Measurements from ENCODE around the gene CPSF3.
A peak's percentile ranks its signal among the peaks of the same experiment; 100 is the strongest.

Gene CPSF3

DNA sequence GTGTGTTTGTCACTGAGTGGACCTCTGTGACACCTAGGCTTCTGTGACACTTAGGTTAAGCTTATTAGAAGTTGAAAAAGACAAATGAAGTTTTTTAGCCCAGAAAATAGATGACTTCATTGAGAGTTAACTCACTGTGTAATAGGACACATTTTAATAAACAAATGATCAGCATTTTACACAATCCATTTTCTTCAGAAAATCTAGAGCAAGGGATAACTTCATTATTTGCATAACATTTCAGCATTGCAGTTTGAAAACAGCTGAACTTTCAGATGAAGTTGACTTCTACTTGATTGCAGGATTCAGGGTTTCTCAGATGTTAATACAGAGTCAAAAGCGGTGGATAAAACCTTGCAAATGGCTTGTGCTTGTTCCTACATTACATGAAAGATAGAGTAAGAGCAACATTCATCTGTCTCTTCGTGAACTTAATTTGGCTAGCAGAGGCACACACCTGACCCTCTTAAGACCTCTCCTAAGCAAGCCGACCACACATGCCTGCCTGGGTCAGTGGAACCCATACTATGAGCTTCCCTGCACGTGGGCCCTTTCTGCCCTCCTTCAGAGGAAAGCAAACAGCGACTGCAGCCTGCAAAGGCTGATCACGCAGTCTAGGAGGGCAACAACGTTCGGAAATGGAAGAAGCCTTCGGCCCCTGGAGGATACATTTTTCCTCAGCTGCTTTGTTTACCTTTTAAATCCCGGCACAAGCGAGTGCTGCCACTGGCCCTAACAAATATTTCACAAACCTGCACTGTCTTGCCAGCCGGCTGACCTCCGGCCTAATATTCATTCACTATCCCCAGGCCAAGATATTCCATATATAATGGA, 16.7 kb upstream of the CPSF3 start:
- Histone ChIP-seq H2BK5ac (ENCODE audit: low read length) (no peak overlapping the region), H4K8ac (ENCODE audit: low read depth, low read length) (no peak overlapping the region), H3K27me3 (ENCODE audit: control insufficient read depth in 3 of 3, insufficient read depth in 3 of 3, low read depth in 1 of 3, low read length in 3 of 3) (no peaks in the 10 kb centered on the region), H2BK15ac (ENCODE audit: low read length) (no peak overlapping the region), H3K36me3 (replicated peaks in 1 of 2; ENCODE audit: control insufficient read depth in 2 of 2, insufficient read depth in 2 of 2, low read length in 2 of 2) (peaks cover 14 to 83% of the 10 kb centered on the region in 2 donors), H3K14ac (ENCODE audit: low read length) (no peak overlapping the region), H2BK12ac (ENCODE audit: low read length) (no peak overlapping the region), H3K4ac (ENCODE audit: low read length) (no peak overlapping the region), H3K4me1 (ENCODE audit: control insufficient read depth in 2 of 2, insufficient read depth in 1 of 2, low read depth in 1 of 2, low read length in 2 of 2) (no peaks in the 10 kb centered on the region), H3K9ac (ENCODE audit: low read depth, low read length, poor library complexity) (no peak overlapping the region), H4K91ac (ENCODE audit: low read depth, low read length, poor library complexity) (no peak overlapping the region), H2AFZ (ENCODE audit: low read length) (no peak overlapping the region), H3K9me3 (replicated peaks in 1 of 2; ENCODE audit: control insufficient read depth in 2 of 2, insufficient read depth in 1 of 2, low read depth in 1 of 2, low read length in 2 of 2) (no peaks in the 10 kb centered on the region), H2AK5ac (ENCODE audit: low read depth, low read length) (no peak overlapping the region), H3K79me1 (ENCODE audit: low read depth, low read length) (no peaks in the 10 kb centered on the region), H3K18ac (ENCODE audit: low read length) (no peak overlapping the region), H3K27ac (replicated peaks; ENCODE audit: low read length) (no peak overlapping the region), H3K4me3 (ENCODE audit: low read length in 2 of 2) (no peak overlapping the region), H2BK120ac (ENCODE audit: low read depth, low read length) (no peak overlapping the region), H3K4me2 (ENCODE audit: insufficient read depth, low read length, poor library complexity, severe bottlenecking) (no peak overlapping the region), H3K23ac (ENCODE audit: low read depth, low read length, poor library complexity) (no peak overlapping the region)
- DNase-seq (ENCODE audit: low spot score) = no peak
- WGBS, 2 donors (ENCODE audit: extremely low coverage in 2 of 2, insufficient read length in 2 of 2, insufficient replicate concordance in 1 of 2) = no CpG with 5 or more reads among the region's 13 CpGs

DNA sequence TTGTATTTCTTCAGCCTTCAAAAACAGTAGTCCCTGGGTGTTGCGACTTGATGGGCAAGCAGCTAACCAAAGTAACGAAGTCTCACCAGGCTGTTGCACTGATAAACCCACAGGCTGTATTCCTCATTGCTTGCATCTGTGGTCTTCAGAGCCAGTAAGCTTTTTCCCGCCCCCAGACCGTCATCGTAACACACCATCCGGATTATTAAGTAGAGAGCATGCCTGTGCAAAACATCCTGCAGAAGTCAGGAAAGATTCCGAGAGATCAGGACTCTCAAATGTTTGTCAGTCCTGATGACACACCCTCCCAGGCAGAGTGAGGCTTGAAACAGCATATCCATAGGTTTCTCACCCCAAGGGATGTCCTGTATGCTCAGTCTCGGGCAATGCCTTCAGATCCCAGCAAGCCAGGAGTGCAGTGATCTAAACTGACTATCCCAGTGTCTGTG, 16.1 kb upstream of the CPSF3 start:
- WGBS, 2 donors (ENCODE audit: extremely low coverage in 2 of 2, insufficient read length in 2 of 2, insufficient replicate concordance in 1 of 2) = no CpG with 5 or more reads among the region's 8 CpGs
- H3K36me3 ChIP-seq (replicated peaks in 1 of 2; ENCODE audit: control insufficient read depth in 2 of 2, insufficient read depth in 2 of 2, low read length in 2 of 2) = peaks cover 14 to 81% of the 10 kb centered on the region in 2 donors
- DNase-seq (ENCODE audit: low spot score) = no peak

DNA sequence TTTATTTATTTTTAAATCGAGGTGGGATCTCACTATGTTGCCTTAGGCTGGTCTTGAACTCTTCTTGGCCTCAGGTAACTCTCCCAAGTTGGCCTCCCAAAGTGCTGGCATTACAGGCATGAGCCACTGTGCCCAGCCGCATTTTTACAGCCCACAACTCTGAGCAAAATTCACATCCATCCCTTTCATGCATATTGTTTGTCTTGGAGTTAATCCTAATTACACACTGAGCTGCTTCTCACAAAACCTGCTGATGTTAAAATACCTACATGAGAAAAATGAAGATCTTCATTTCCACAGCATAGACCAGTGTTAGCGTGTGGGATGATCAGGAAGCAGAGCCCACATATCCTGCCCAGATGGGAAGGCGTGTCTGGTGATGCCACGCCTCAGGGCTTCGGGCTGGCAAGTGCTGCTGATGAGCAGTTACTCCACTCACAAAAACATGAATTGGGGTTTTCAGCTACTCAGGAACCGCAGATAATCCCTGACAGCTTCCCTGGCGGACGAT, 14.8 kb upstream of the CPSF3 start:
- Histone ChIP-seq H3K9me3 (replicated peaks in 1 of 2; ENCODE audit: control insufficient read depth in 2 of 2, insufficient read depth in 1 of 2, low read depth in 1 of 2, low read length in 2 of 2) (no peaks in the 10 kb centered on the region), H3K14ac (ENCODE audit: low read length) (no peak overlapping the region), H2BK12ac (ENCODE audit: low read length) (no peak overlapping the region), H2BK5ac (ENCODE audit: low read length) (no peak overlapping the region), H3K4ac (ENCODE audit: low read length) (no peak overlapping the region), H3K9ac (ENCODE audit: low read depth, low read length, poor library complexity) (peak overlapping the region; percentile 39), H3K4me3 (ENCODE audit: low read length in 2 of 2) (no peak overlapping the region), H2BK120ac (ENCODE audit: low read depth, low read length) (no peak overlapping the region), H3K27me3 (ENCODE audit: control insufficient read depth in 3 of 3, insufficient read depth in 3 of 3, low read depth in 1 of 3, low read length in 3 of 3) (no peaks in the 10 kb centered on the region), H4K91ac (ENCODE audit: low read depth, low read length, poor library complexity) (no peak overlapping the region), H3K4me2 (ENCODE audit: insufficient read depth, low read length, poor library complexity, severe bottlenecking) (no peak overlapping the region), H3K4me1 (ENCODE audit: control insufficient read depth in 2 of 2, insufficient read depth in 1 of 2, low read depth in 1 of 2, low read length in 2 of 2) (no peaks in the 10 kb centered on the region), H4K8ac (ENCODE audit: low read depth, low read length) (no peak overlapping the region), H3K23ac (ENCODE audit: low read depth, low read length, poor library complexity) (no peak overlapping the region), H2AK5ac (ENCODE audit: low read depth, low read length) (no peak overlapping the region), H3K18ac (ENCODE audit: low read length) (no peak overlapping the region), H3K27ac (replicated peaks; ENCODE audit: low read length) (no peak overlapping the region), H3K36me3 (replicated peaks in 1 of 2; ENCODE audit: control insufficient read depth in 2 of 2, insufficient read depth in 2 of 2, low read length in 2 of 2) (peaks cover 9 to 73% of the 10 kb centered on the region in 2 donors), H2BK15ac (ENCODE audit: low read length) (no peak overlapping the region), H2AFZ (ENCODE audit: low read length) (no peak overlapping the region), H3K79me1 (ENCODE audit: low read depth, low read length) (no peaks in the 10 kb centered on the region)
- no CpG with 5 or more reads among the region's 9 CpGs for WGBS, 2 donors (ENCODE audit: extremely low coverage in 2 of 2, insufficient read length in 2 of 2, insufficient replicate concordance in 1 of 2)
- DNase-seq (ENCODE audit: low spot score) = no peak

More for the DNA sequence above, 16.1 kb upstream of the CPSF3 start:
- no peaks in the 10 kb centered on the region for H3K4me1 ChIP-seq (ENCODE audit: control insufficient read depth in 2 of 2, insufficient read depth in 1 of 2, low read depth in 1 of 2, low read length in 2 of 2)
- no peak overlapping the region for H4K8ac ChIP-seq (ENCODE audit: low read depth, low read length)
- H3K23ac ChIP-seq (ENCODE audit: low read depth, low read length, poor library complexity) = no peak overlapping the region
- H2BK15ac ChIP-seq (ENCODE audit: low read length) = no peak overlapping the region
- no peak overlapping the region for H3K27ac ChIP-seq (replicated peaks; ENCODE audit: low read length)
- H2AK5ac ChIP-seq (ENCODE audit: low read depth, low read length) = no peak overlapping the region
- H4K91ac ChIP-seq (ENCODE audit: low read depth, low read length, poor library complexity) = no peak overlapping the region
- no peak overlapping the region for H2BK5ac ChIP-seq (ENCODE audit: low read length)
- H3K4me3 ChIP-seq (ENCODE audit: low read length in 2 of 2) = no peak overlapping the region
- H3K14ac ChIP-seq (ENCODE audit: low read length) = no peak overlapping the region
- no peaks in the 10 kb centered on the region for H3K79me1 ChIP-seq (ENCODE audit: low read depth, low read length)
- H3K18ac ChIP-seq (ENCODE audit: low read length) = no peak overlapping the region
- no peak overlapping the region for H2AFZ ChIP-seq (ENCODE audit: low read length)
- no peak overlapping the region for H2BK12ac ChIP-seq (ENCODE audit: low read length)
- H3K4me2 ChIP-seq (ENCODE audit: insufficient read depth, low read length, poor library complexity, severe bottlenecking) = no peak overlapping the region
- H3K4ac ChIP-seq (ENCODE audit: low read length) = no peak overlapping the region
- no peak overlapping the region for H3K9ac ChIP-seq (ENCODE audit: low read depth, low read length, poor library complexity)
- H3K9me3 ChIP-seq (replicated peaks in 1 of 2; ENCODE audit: control insufficient read depth in 2 of 2, insufficient read depth in 1 of 2, low read depth in 1 of 2, low read length in 2 of 2) = no peaks in the 10 kb centered on the region
- H3K27me3 ChIP-seq (ENCODE audit: control insufficient read depth in 3 of 3, insufficient read depth in 3 of 3, low read depth in 1 of 3, low read length in 3 of 3) = no peaks in the 10 kb centered on the region
- H2BK120ac ChIP-seq (ENCODE audit: low read depth, low read length) = no peak overlapping the region

DNA sequence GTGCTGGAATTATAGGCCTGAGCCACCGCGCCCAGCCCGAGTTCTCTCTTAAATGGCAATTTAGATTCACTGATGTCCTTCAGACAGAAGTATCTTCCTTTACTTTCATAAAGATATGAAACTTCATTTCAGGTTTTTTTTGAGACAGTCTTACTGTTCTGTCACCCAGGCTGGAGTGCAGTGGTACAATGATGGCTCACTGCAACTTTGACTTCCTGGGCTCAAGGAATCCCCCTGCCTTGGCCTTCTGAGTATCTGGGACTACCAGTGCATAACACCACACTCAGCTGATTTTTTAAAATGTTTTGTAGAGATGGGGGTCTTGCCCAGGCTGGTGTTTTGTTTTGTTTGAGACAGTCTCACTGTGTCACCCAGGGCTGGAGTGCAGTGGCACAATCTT, 13.3 kb upstream of the CPSF3 start:
- Histone ChIP-seq H3K9ac (ENCODE audit: low read depth, low read length, poor library complexity) (no peak overlapping the region), H3K18ac (ENCODE audit: low read length) (no peak overlapping the region), H3K9me3 (replicated peaks in 1 of 2; ENCODE audit: control insufficient read depth in 2 of 2, insufficient read depth in 1 of 2, low read depth in 1 of 2, low read length in 2 of 2) (no peaks in the 10 kb centered on the region), H3K27me3 (ENCODE audit: control insufficient read depth in 3 of 3, insufficient read depth in 3 of 3, low read depth in 1 of 3, low read length in 3 of 3) (no peaks in the 10 kb centered on the region), H3K4me2 (ENCODE audit: insufficient read depth, low read length, poor library complexity, severe bottlenecking) (no peak overlapping the region), H2AK5ac (ENCODE audit: low read depth, low read length) (no peak overlapping the region), H3K27ac (replicated peaks; ENCODE audit: low read length) (no peak overlapping the region), H3K4ac (ENCODE audit: low read length) (no peak overlapping the region), H2BK15ac (ENCODE audit: low read length) (no peak overlapping the region), H3K79me1 (ENCODE audit: low read depth, low read length) (no peaks in the 10 kb centered on the region), H3K36me3 (replicated peaks in 1 of 2; ENCODE audit: control insufficient read depth in 2 of 2, insufficient read depth in 2 of 2, low read length in 2 of 2) (peaks cover 7 to 59% of the 10 kb centered on the region in 2 donors), H2BK120ac (ENCODE audit: low read depth, low read length) (no peak overlapping the region), H2AFZ (ENCODE audit: low read length) (no peak overlapping the region), H3K4me3 (ENCODE audit: low read length in 2 of 2) (no peak overlapping the region), H4K91ac (ENCODE audit: low read depth, low read length, poor library complexity) (no peak overlapping the region), H3K14ac (ENCODE audit: low read length) (no peak overlapping the region), H2BK12ac (ENCODE audit: low read length) (no peak overlapping the region), H2BK5ac (ENCODE audit: low read length) (no peak overlapping the region), H3K4me1 (ENCODE audit: control insufficient read depth in 2 of 2, insufficient read depth in 1 of 2, low read depth in 1 of 2, low read length in 2 of 2) (no peaks in the 10 kb centered on the region), H3K23ac (ENCODE audit: low read depth, low read length, poor library complexity) (no peak overlapping the region), H4K8ac (ENCODE audit: low read depth, low read length) (no peak overlapping the region)
- WGBS, 2 donors (ENCODE audit: extremely low coverage in 2 of 2, insufficient read length in 2 of 2, insufficient replicate concordance in 1 of 2) = no CpG with 5 or more reads among the region's 3 CpGs
- no peak for DNase-seq (ENCODE audit: low spot score)
